ENCODE measurements around the gene DNAJC13. TPM values are rescaled to one million over a fixed set of nuclear protein-coding genes. Genes with fewer than 3 reads are reported as not detected.

Gene DNAJC13
- total RNA-seq, 4 donors from 2014 or later: 43.1 to 52.4 (median 48.8) TPM

GRCh38 chr3:132421832-132422231 is 4.5 kb downstream of the DNAJC13 start:
- H3K4me1 ChIP-seq: peaks cover 15 to 55% (median 22%) of the 10 kb centered on the region in 4 donors
- H3K9me3 ChIP-seq: no peaks in the 10 kb centered on the region
- no peak for DNase-seq (ENCODE audit: extremely low spot score)
- TF ChIP-seq POLR2A (IDR thresholded peaks at IDR 0.05; ENCODE audit: low read depth): no peak
- TF ChIP-seq, protein P1, sequence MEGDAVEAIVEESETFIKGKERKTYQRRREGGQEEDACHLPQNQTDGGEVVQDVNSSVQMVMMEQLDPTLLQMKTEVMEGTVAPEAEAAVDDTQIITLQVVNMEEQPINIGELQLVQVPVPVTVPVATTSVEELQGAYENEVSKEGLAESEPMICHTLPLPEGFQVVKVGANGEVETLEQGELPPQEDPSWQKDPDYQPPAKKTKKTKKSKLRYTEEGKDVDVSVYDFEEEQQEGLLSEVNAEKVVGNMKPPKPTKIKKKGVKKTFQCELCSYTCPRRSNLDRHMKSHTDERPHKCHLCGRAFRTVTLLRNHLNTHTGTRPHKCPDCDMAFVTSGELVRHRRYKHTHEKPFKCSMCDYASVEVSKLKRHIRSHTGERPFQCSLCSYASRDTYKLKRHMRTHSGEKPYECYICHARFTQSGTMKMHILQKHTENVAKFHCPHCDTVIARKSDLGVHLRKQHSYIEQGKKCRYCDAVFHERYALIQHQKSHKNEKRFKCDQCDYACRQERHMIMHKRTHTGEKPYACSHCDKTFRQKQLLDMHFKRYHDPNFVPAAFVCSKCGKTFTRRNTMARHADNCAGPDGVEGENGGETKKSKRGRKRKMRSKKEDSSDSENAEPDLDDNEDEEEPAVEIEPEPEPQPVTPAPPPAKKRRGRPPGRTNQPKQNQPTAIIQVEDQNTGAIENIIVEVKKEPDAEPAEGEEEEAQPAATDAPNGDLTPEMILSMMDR (IDR thresholded peaks at IDR 0.05): no peak
- no peak for TF ChIP-seq EP300 (IDR thresholded peaks at IDR 0.05)
- TF ChIP-seq POLR2AphosphoS5 (IDR thresholded peaks at IDR 0.05): no peak
- WGBS: 79% methylated on average over 4 of the region's 4 CpGs
- H3K27ac ChIP-seq (replicated peaks in 1 of 4): no peak overlapping the region
- intact Hi-C loops (cut with DNase I): no loop called here
- peaks cover 0 to 10% (median 4%) of the 10 kb centered on the region in 4 donors for H3K36me3 ChIP-seq
- no peak overlapping the region for H3K4me3 ChIP-seq
- H3K27me3 ChIP-seq: no peaks in the 10 kb centered on the region

DNA sequence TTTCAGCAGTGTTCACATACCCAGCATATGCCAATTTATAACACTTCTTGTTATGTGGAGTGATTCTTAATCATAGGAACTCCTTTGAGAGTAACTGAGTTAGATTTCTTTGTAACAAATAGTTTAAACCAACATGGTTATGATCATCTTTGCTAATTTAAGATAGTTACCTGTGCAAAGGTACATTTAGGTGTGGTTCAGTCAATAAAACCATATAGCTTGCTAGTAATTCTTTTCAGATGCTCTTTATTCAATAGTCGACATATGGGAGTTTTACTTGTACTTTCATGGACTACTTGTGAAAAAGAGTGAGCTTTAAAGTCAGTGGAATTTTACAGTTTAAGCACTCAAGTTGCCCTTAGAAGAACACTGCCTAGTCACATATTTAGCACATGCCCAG is 5.2 kb downstream of the DNAJC13 start:
- peaks cover 0 to 10% (median 4%) of the 10 kb centered on the region in 4 donors for H3K36me3 ChIP-seq
- peaks cover 15 to 55% (median 22%) of the 10 kb centered on the region in 4 donors for H3K4me1 ChIP-seq
- no peaks in the 10 kb centered on the region for H3K27me3 ChIP-seq
- TF ChIP-seq POLR2AphosphoS5 (IDR thresholded peaks at IDR 0.05) (no peak), POLR2A (IDR thresholded peaks at IDR 0.05; ENCODE audit: low read depth) (no peak), EP300 (IDR thresholded peaks at IDR 0.05) (no peak)
- TF ChIP-seq, protein P1 (IDR thresholded peaks at IDR 0.05): no peak
- WGBS: 100% methylated on average over 1 of the region's 1 CpG
- DNase-seq (ENCODE audit: extremely low spot score): no peak
- intact Hi-C loops (cut with DNase I): no loop called here
- H3K9me3 ChIP-seq: no peaks in the 10 kb centered on the region
- H3K4me3 ChIP-seq: no peak overlapping the region
- H3K27ac ChIP-seq (replicated peaks in 1 of 4): no peak overlapping the region

- WGBS: 45% methylated on average over 2 of the region's 2 CpGs
- intact Hi-C loops (cut with DNase I): no loop called here
- no peaks in the 10 kb centered on the region for H3K27me3 ChIP-seq
- TF ChIP-seq EP300 (IDR thresholded peaks at IDR 0.05) (no peak), POLR2AphosphoS5 (IDR thresholded peaks at IDR 0.05) (no peak), POLR2A (IDR thresholded peaks at IDR 0.05; ENCODE audit: low read depth) (no peak)
- TF ChIP-seq, protein P1 (IDR thresholded peaks at IDR 0.05): no peak
- no peak overlapping the region for H3K4me3 ChIP-seq
- no peak for DNase-seq (ENCODE audit: extremely low spot score)
- H3K27ac ChIP-seq (replicated peaks in 1 of 4): no peak overlapping the region
- no peaks in the 10 kb centered on the region for H3K9me3 ChIP-seq
- H3K4me1 ChIP-seq: peaks cover 10 to 19% (median 15%) of the 10 kb centered on the region in 4 donors
- peaks cover 0 to 5% (median 0%) of the 10 kb centered on the region in 4 donors for H3K36me3 ChIP-seq
Observed at GRCh38 chr3:132432639-132433038, 15.3 kb downstream of the DNAJC13 start.

- TF ChIP-seq, protein P1 (IDR thresholded peaks at IDR 0.05): no peak
- TF ChIP-seq POLR2AphosphoS5 (IDR thresholded peaks at IDR 0.05) (no peak), EP300 (IDR thresholded peaks at IDR 0.05) (no peak), POLR2A (IDR thresholded peaks at IDR 0.05; ENCODE audit: low read depth) (no peak)
- peaks cover 0 to 5% (median 0%) of the 10 kb centered on the region in 4 donors for H3K36me3 ChIP-seq
- no peaks in the 10 kb centered on the region for H3K9me3 ChIP-seq
- H3K4me1 ChIP-seq: peaks cover 10 to 19% (median 15%) of the 10 kb centered on the region in 4 donors
- H3K27ac ChIP-seq (replicated peaks in 1 of 4): no peak overlapping the region
- no peak for DNase-seq (ENCODE audit: extremely low spot score)
- H3K27me3 ChIP-seq: no peaks in the 10 kb centered on the region
- WGBS: 95% methylated on average over 3 of the region's 3 CpGs
- intact Hi-C loops (cut with DNase I): no loop called here
- H3K4me3 ChIP-seq: no peak overlapping the region
Observed at GRCh38 chr3:132433121-132433520, 15.8 kb downstream of the DNAJC13 start.

All from esophagus muscularis mucosa (tissue), 4 donors.